Endometrium (tissue), 2 donors: Measurements from ENCODE around the gene WDR90.

Experiments used
- FAIRE-seq: peaks from 2 replicates; lab custom pipeline; 2012; peaks lifted over from hg19 to GRCh38; lab: Jason Lieb, UNC
- donor health status: control.
- donor health status: control.

WDR90 gene

GRCh38 chr16:660459-661183, 11.5 kb downstream of the WDR90 start:
- no peak for FAIRE-seq

GRCh38 chr16:661184-661821, 12.1 kb downstream of the WDR90 start:
- no peak for FAIRE-seq

- FAIRE-seq, result no peak
These were observed 12.9 kb downstream of the WDR90 start for GRCh38 chr16:662095-662494.

GRCh38 chr16:662597-662996, 13.4 kb downstream of the WDR90 start:
- FAIRE-seq, result no peak

- FAIRE-seq, result no peak
These were observed 17.4 kb downstream of the WDR90 start for GRCh38 chr16:666572-666971.

GRCh38 chr16:667113-667779, 18.1 kb downstream of the WDR90 start:
- FAIRE-seq, result no peak

- FAIRE-seq, result no peak
These were observed 18.8 kb downstream of the WDR90 start, which contains the start of gene RHOT2 for GRCh38 chr16:667780-668518. Gene RHOT2 (plus strand): TSS chr16:668132. CDS start chr16:668200, 68 bp downstream.

GRCh38 chr16:668519-669171, 19.5 kb downstream of the WDR90 start:
- no peak for FAIRE-seq

GRCh38 chr16:669666-670065, 20.5 kb downstream of the WDR90 start:
- no peak for FAIRE-seq

GRCh38 chr16:670485-671352, 21.6 kb downstream of the WDR90 start:
- FAIRE-seq, result no peak

GRCh38 chr16:671353-672131, 22.4 kb downstream of the WDR90 start:
- FAIRE-seq, result no peak

- FAIRE-seq, result no peak
These were observed 23.2 kb downstream of the WDR90 start for GRCh38 chr16:672371-672770.

GRCh38 chr16:672851-673250, 23.7 kb downstream of the WDR90 start:
- no peak for FAIRE-seq

- FAIRE-seq, result no peak
These were observed 24.3 kb downstream of the WDR90 start for GRCh38 chr16:673399-673991.

- no peak for FAIRE-seq
These were observed 25.2 kb downstream of the WDR90 start for GRCh38 chr16:674214-674881.

GRCh38 chr16:674968-675883, 26.1 kb downstream of the WDR90 start, which contains the start of gene RHBDL1:
Gene RHBDL1 (plus strand): TSS chr16:675671. CDS start chr16:675791, 120 bp downstream.
- FAIRE-seq, result no peak

- no peak for FAIRE-seq
These were observed 26.9 kb downstream of the WDR90 start for GRCh38 chr16:675884-676564.

GRCh38 chr16:676565-676902, 27.4 kb downstream of the WDR90 start:
- no peak for FAIRE-seq
